Measurements from ENCODE around the gene TMEM18. TPM values are rescaled to one million over a fixed set of nuclear protein-coding genes. Genes with fewer than 3 reads are reported as not detected.
A peak's percentile ranks its signal among the peaks of the same experiment; 100 is the strongest.

The TMEM18 gene
- total and polyA plus RNA-seq, 2 donors, result 25.0 to 25.6 TPM

DNA sequence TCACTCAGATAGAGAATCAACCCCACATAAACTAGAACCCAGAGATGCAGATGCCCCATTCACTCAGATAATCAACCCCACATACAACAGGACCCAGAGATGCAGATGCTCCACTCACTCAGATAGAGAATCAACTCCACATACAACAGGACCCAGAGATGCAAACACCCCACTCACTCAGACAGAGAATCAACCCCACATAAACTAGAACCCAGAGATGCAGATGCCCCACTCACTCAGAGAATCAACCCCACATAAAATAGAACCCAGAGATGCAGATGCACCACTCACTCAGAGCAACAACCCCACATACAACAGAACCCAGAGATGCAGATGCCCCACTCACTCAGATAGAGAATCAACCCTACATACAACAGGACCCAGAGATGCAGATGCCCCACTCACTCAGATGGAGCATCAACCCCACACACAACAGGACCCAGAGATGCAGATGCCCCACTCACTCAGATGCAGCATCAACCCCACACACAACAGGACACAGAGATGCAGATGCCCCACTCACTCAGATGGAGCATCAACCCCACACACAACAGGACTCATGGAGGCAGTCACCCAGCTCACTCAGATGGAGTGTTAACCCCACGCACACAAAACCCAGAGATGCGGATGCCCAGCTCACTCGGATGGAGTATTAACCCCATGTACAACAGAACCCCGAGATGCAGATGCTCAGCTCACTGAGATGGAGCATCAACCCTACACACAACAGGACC, 11.7 kb downstream of the TMEM18 start:
- Histone ChIP-seq H3K4me1 (ENCODE audit: control insufficient read depth in 2 of 2, insufficient read depth in 2 of 2, low read length in 2 of 2) (peaks cover 0 to 6% of the 10 kb centered on the region in 2 donors), H3K4me3 (ENCODE audit: low read length in 2 of 2) (no peak overlapping the region), H3K9me3 (ENCODE audit: control insufficient read depth in 2 of 2, insufficient read depth in 1 of 2, low read length in 1 of 2) (peaks cover 8 to 14% of the 10 kb centered on the region in 2 donors), H3K27ac (ENCODE audit: low read depth in 1 of 2, low read length in 1 of 2) (no peak overlapping the region), H3K27me3 (ENCODE audit: control insufficient read depth in 2 of 2, insufficient read depth in 1 of 2, low read length in 1 of 2) (peaks cover 0 to 2% of the 10 kb centered on the region in 2 donors), H3K36me3 (ENCODE audit: control insufficient read depth in 2 of 2, insufficient read depth in 2 of 2, low read length in 1 of 2) (peaks cover 49 to 60% of the 10 kb centered on the region in 2 donors)
- no peak for DNase-seq (ENCODE audit: low read depth in 6 of 9, low spot score in 9 of 9)
- 98% methylated on average over 4 of the region's 4 CpGs for WGBS

DNA sequence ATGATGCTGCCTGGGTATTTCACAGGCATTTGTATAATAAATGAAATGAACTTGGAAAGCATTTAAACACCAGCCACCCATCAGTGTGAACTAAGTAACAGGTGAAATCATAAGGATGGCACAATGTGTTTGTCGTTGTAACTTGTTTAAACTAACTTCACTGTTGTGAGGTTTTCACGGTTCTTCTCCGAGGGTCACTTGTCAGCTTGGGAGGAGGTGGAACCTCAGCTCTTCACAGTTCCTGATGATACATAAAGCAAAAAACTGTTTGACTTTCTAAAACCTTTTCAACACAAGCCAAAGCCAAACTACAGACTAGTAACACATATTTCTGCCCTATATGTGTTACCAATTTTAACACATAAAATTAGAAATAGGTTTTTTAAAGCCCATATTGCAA, 13.1 kb downstream of the TMEM18 start:
- H3K36me3 ChIP-seq (ENCODE audit: control insufficient read depth in 2 of 2, insufficient read depth in 2 of 2, low read length in 1 of 2), result peaks cover 35 to 46% of the 10 kb centered on the region in 2 donors
- WGBS, result 89% methylated on average over 3 of the region's 3 CpGs

DNA sequence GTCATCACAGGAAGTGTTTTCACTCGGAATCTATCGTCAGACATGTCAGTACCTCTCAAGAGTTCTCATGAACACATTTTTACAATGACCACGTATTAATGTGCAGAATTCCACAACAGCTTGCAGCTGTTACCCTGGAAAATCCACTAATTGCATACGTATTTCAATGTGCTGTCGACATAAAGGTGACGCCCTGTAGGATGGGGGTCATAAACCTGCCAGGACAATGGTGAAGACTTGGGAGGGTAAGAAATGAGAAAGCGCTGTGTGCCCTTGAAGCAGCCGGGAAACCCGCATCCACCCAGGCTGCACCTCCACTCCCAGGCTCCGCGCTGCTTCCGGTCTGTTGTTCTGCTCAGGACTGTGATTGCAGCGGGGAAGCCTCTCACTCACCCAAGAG, 14.0 kb downstream of the TMEM18 start:
- Histone ChIP-seq H3K4me1 (ENCODE audit: control insufficient read depth in 2 of 2, insufficient read depth in 2 of 2, low read length in 2 of 2) (peaks cover 0 to 6% of the 10 kb centered on the region in 2 donors), H3K27ac (ENCODE audit: low read depth in 1 of 2, low read length in 1 of 2) (no peak overlapping the region), H3K27me3 (ENCODE audit: control insufficient read depth in 2 of 2, insufficient read depth in 1 of 2, low read length in 1 of 2) (peaks cover 0 to 2% of the 10 kb centered on the region in 2 donors), H3K4me3 (ENCODE audit: low read length in 2 of 2) (no peak overlapping the region), H3K36me3 (ENCODE audit: control insufficient read depth in 2 of 2, insufficient read depth in 2 of 2, low read length in 1 of 2) (peaks cover 26 to 37% of the 10 kb centered on the region in 2 donors), H3K9me3 (ENCODE audit: control insufficient read depth in 2 of 2, insufficient read depth in 1 of 2, low read length in 1 of 2) (peaks cover 8 to 14% of the 10 kb centered on the region in 2 donors)
- whole genome bisulfite sequencing, result 95% methylated on average over 13 of the region's 13 CpGs
- no peak for DNase-seq (ENCODE audit: low read depth in 6 of 9, low spot score in 9 of 9)

More for the DNA sequence above, 13.1 kb downstream of the TMEM18 start:
- peaks cover 0 to 6% of the 10 kb centered on the region in 2 donors for H3K4me1 ChIP-seq (ENCODE audit: control insufficient read depth in 2 of 2, insufficient read depth in 2 of 2, low read length in 2 of 2)
- no peak overlapping the region for H3K27ac ChIP-seq (ENCODE audit: low read depth in 1 of 2, low read length in 1 of 2)
- peaks cover 8 to 14% of the 10 kb centered on the region in 2 donors for H3K9me3 ChIP-seq (ENCODE audit: control insufficient read depth in 2 of 2, insufficient read depth in 1 of 2, low read length in 1 of 2)
- H3K4me3 ChIP-seq (ENCODE audit: low read length in 2 of 2), result no peak overlapping the region
- DNase-seq (ENCODE audit: low read depth in 6 of 9, low spot score in 9 of 9), result no peak
- H3K27me3 ChIP-seq (ENCODE audit: control insufficient read depth in 2 of 2, insufficient read depth in 1 of 2, low read length in 1 of 2), result peaks cover 0 to 2% of the 10 kb centered on the region in 2 donors

DNA sequence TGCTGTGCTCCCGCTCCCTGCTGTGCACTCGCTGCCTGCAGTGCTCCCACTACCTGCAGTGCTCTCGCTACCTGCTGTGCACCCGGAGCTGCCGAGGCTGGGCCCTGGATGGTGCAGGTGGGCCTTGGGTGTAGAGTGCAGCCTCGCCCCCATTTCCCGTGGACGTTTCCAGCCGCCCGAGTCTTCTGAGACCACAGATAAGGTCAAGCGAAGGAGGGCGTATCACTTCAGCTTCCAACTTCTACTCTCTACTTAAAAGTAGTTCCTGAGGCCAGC, 15.9 kb downstream of the TMEM18 start:
- no peak for DNase-seq (ENCODE audit: low read depth in 6 of 9, low spot score in 9 of 9)
- peaks cover 8 to 10% of the 10 kb centered on the region in 2 donors for H3K9me3 ChIP-seq (ENCODE audit: control insufficient read depth in 2 of 2, insufficient read depth in 1 of 2, low read length in 1 of 2)
- 98% methylated on average over 12 of the region's 12 CpGs for WGBS
- peaks cover 0 to 2% of the 10 kb centered on the region in 2 donors for H3K27me3 ChIP-seq (ENCODE audit: control insufficient read depth in 2 of 2, insufficient read depth in 1 of 2, low read length in 1 of 2)
- no peak overlapping the region for H3K27ac ChIP-seq (ENCODE audit: low read depth in 1 of 2, low read length in 1 of 2)
- H3K4me3 ChIP-seq (ENCODE audit: low read length in 2 of 2), result no peak overlapping the region
- H3K36me3 ChIP-seq (ENCODE audit: control insufficient read depth in 2 of 2, insufficient read depth in 2 of 2, low read length in 1 of 2), result peaks cover 10 to 25% of the 10 kb centered on the region in 2 donors
- peaks cover 0 to 8% of the 10 kb centered on the region in 2 donors for H3K4me1 ChIP-seq (ENCODE audit: control insufficient read depth in 2 of 2, insufficient read depth in 2 of 2, low read length in 2 of 2)

DNA sequence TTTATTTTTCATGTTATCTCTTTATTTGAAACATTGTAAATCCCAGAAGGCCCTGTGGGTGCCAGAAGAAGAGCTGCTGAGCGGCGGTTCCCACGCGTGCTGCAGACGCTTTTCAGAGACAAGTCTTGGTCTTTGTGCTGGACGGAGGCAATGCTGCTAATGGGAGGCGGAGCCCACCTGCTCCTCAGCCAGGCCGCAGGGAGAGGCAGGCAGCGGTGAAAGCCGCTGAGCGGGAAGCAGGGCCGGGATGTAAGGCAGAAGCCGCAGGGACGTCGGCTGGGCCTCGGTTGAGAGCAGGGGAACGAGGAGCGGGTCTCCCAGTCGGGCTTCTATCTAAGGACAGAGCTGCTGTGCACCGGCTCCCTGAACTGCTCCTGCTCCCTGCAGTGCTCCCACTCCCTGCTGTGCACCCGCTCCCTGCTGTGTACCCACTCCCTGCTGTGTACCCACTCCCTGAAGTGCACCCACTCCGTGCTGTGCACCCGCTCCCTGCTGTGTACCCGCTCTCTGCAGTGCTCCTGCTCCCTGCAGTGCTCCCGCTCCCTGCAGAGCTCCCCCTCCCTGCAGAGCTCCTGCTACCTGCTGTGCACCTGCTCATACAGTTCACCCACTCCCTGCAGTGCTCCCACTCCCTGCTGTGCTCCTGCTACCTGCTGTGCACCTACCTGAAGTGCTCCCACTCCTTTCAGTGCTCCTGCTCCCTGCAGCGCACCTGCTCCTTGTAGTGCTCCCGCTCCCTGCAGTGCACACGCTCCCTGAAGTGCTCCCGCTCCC, 16.4 kb downstream of the TMEM18 start:
- Histone ChIP-seq H3K27ac (ENCODE audit: low read depth in 1 of 2, low read length in 1 of 2) (no peak overlapping the region), H3K27me3 (ENCODE audit: control insufficient read depth in 2 of 2, insufficient read depth in 1 of 2, low read length in 1 of 2) (peaks cover 0 to 2% of the 10 kb centered on the region in 2 donors), H3K9me3 (ENCODE audit: control insufficient read depth in 2 of 2, insufficient read depth in 1 of 2, low read length in 1 of 2) (peaks cover 3 to 5% of the 10 kb centered on the region in 2 donors), H3K36me3 (ENCODE audit: control insufficient read depth in 2 of 2, insufficient read depth in 2 of 2, low read length in 1 of 2) (peaks cover 5 to 19% of the 10 kb centered on the region in 2 donors), H3K4me3 (ENCODE audit: low read length in 2 of 2) (no peak overlapping the region), H3K4me1 (ENCODE audit: control insufficient read depth in 2 of 2, insufficient read depth in 2 of 2, low read length in 2 of 2) (peaks cover 0 to 8% of the 10 kb centered on the region in 2 donors)
- WGBS, result 92% methylated on average over 29 of the region's 29 CpGs
- DNase-seq (ENCODE audit: low read depth in 6 of 9, low spot score in 9 of 9), result no peak

DNA sequence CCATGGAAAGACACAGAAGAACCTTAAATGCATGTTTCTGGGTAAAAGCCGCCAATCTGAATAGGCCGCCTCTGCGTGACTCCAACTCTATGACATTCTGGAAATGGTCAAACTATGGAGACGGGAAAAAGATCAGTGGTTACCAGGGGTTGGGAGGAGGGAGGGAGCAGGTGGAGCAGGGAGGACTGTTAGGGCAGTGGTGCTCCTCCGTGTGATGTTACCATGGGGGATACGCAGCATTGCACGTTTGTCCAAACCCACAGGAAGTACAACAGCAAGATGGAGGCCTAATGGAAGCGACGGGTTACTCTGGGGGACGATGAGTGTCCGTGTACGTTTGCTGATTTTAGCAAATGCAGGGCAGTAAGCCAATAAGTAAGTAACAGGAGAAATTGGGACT, 17.2 kb downstream of the TMEM18 start:
- Histone ChIP-seq H3K27ac (ENCODE audit: low read depth in 1 of 2, low read length in 1 of 2) (no peak overlapping the region), H3K4me3 (ENCODE audit: low read length in 2 of 2) (no peak overlapping the region), H3K27me3 (ENCODE audit: control insufficient read depth in 2 of 2, insufficient read depth in 1 of 2, low read length in 1 of 2) (peaks cover 0 to 2% of the 10 kb centered on the region in 2 donors), H3K4me1 (ENCODE audit: control insufficient read depth in 2 of 2, insufficient read depth in 2 of 2, low read length in 2 of 2) (peaks cover 0 to 8% of the 10 kb centered on the region in 2 donors), H3K36me3 (ENCODE audit: control insufficient read depth in 2 of 2, insufficient read depth in 2 of 2, low read length in 1 of 2) (peaks cover 0 to 12% of the 10 kb centered on the region in 2 donors), H3K9me3 (ENCODE audit: control insufficient read depth in 2 of 2, insufficient read depth in 1 of 2, low read length in 1 of 2) (peaks cover 2% of the 10 kb centered on the region in 2 donors)
- DNase-seq (ENCODE audit: low read depth in 6 of 9, low spot score in 9 of 9), result no peak
- 94% methylated on average over 12 of the region's 12 CpGs for WGBS

DNA sequence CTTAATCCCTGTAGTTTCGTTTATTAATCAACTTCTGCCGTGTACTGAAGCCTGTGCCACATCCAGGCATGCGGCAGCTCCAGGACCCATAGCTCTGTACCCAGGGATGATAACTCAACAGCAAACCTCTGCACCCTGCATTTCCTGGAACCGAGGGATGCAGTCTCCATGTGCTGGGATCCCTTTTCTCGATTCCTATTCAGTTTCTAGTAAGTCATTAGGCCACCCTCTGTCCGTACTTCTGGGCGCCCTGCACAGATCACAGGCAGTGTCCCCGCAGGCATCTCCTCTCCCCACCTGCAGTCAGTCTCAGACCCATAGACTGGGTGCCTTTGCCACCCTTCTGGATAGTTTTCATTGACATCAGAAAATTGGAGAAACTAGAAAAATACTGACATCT, 18.8 kb downstream of the TMEM18 start:
- H3K4me3 ChIP-seq (ENCODE audit: low read length in 2 of 2), result no peak overlapping the region
- H3K27me3 ChIP-seq (ENCODE audit: control insufficient read depth in 2 of 2, insufficient read depth in 1 of 2, low read length in 1 of 2), result peaks cover 0 to 2% of the 10 kb centered on the region in 2 donors
- H3K27ac ChIP-seq (ENCODE audit: low read depth in 1 of 2, low read length in 1 of 2), result no peak overlapping the region
- WGBS, result 87% methylated on average over 8 of the region's 8 CpGs
- peaks cover 0 to 3% of the 10 kb centered on the region in 2 donors for H3K36me3 ChIP-seq (ENCODE audit: control insufficient read depth in 2 of 2, insufficient read depth in 2 of 2, low read length in 1 of 2)
- no peak for DNase-seq (ENCODE audit: low read depth in 6 of 9, low spot score in 9 of 9)
- peaks cover 0 to 8% of the 10 kb centered on the region in 2 donors for H3K4me1 ChIP-seq (ENCODE audit: control insufficient read depth in 2 of 2, insufficient read depth in 2 of 2, low read length in 2 of 2)
- H3K9me3 ChIP-seq (ENCODE audit: control insufficient read depth in 2 of 2, insufficient read depth in 1 of 2, low read length in 1 of 2), result peaks cover 2% of the 10 kb centered on the region in 2 donors

DNA sequence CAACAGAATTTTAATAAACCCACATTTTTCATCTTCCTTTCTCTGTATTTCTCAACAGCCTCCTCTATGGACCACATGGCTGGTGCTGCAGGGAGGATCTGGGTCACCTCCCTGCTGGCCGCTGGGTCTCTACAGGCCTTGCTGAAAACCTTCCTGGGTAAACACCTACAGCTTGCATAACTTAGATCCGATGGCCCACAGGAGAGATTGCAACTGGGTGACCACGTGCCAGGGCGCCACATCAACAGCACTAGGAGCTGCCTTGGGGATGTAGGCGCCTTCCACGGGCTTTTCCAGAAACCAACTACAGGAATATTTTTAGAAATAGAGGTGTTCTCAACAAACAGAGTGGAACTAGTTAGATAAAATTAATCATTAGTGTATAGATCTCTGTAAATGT, 19.4 kb downstream of the TMEM18 start:
- no peak overlapping the region for H3K4me3 ChIP-seq (ENCODE audit: low read length in 2 of 2)
- no peak for DNase-seq (ENCODE audit: low read depth in 6 of 9, low spot score in 9 of 9)
- peaks cover 0 to 2% of the 10 kb centered on the region in 2 donors for H3K27me3 ChIP-seq (ENCODE audit: control insufficient read depth in 2 of 2, insufficient read depth in 1 of 2, low read length in 1 of 2)
- H3K27ac ChIP-seq (ENCODE audit: low read depth in 1 of 2, low read length in 1 of 2), result no peak overlapping the region
- no peaks in the 10 kb centered on the region for H3K36me3 ChIP-seq (ENCODE audit: control insufficient read depth in 2 of 2, insufficient read depth in 2 of 2, low read length in 1 of 2)
- 89% methylated on average over 6 of the region's 6 CpGs for WGBS
- peaks cover 0 to 8% of the 10 kb centered on the region in 2 donors for H3K4me1 ChIP-seq (ENCODE audit: control insufficient read depth in 2 of 2, insufficient read depth in 2 of 2, low read length in 2 of 2)
- H3K9me3 ChIP-seq (ENCODE audit: control insufficient read depth in 2 of 2, insufficient read depth in 1 of 2, low read length in 1 of 2), result peaks cover 2% of the 10 kb centered on the region in 2 donors

DNA sequence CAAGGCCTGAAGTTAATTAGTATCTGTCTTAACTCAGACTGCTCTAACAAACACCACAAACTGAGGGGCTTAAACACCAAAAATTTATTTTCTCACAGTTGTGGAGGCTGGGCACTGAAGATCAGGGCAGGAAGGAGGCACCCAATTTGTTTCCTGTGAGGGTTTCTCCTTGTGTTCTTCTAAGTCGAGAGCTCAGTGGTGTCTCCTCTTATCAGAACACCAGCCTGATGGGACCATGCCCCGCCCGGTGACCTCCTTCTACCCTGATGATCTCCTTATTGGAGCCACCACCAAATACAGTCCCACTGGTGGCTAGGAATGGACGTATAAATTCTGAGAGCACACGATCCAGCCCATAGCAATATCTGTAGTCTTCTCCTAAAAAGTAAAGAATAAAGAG, 20.5 kb downstream of the TMEM18 start:
- peaks cover 2% of the 10 kb centered on the region in 2 donors for H3K9me3 ChIP-seq (ENCODE audit: control insufficient read depth in 2 of 2, insufficient read depth in 1 of 2, low read length in 1 of 2)
- no peak overlapping the region for H3K27ac ChIP-seq (ENCODE audit: low read depth in 1 of 2, low read length in 1 of 2)
- H3K27me3 ChIP-seq (ENCODE audit: control insufficient read depth in 2 of 2, insufficient read depth in 1 of 2, low read length in 1 of 2), result peaks cover 0 to 2% of the 10 kb centered on the region in 2 donors
- WGBS, result 20% methylated on average over 5 of the region's 5 CpGs
- peaks cover 0 to 2% of the 10 kb centered on the region in 2 donors for H3K4me1 ChIP-seq (ENCODE audit: control insufficient read depth in 2 of 2, insufficient read depth in 2 of 2, low read length in 2 of 2)
- H3K36me3 ChIP-seq (ENCODE audit: control insufficient read depth in 2 of 2, insufficient read depth in 2 of 2, low read length in 1 of 2), result no peaks in the 10 kb centered on the region
- H3K4me3 ChIP-seq (ENCODE audit: low read length in 2 of 2), result no peak overlapping the region
- DNase-seq (ENCODE audit: low read depth in 6 of 9, low spot score in 9 of 9), result peak in 2 of 9 donors; percentile 28 to 49
